Measurements from ENCODE around the gene ACOT4. TPM values are rescaled to one million over a fixed set of nuclear protein-coding genes. Genes with fewer than 3 reads are reported as not detected.
"Not testable (repeated sequence)": the region's sequence is repeated elsewhere in the genome, so short reads cannot be mapped to it uniquely, and the experiment has no call there.

The ACOT4 gene
- total RNA-seq, 2 experiments from 2014 or later, result 1.4 to 1.7 TPM

DNA sequence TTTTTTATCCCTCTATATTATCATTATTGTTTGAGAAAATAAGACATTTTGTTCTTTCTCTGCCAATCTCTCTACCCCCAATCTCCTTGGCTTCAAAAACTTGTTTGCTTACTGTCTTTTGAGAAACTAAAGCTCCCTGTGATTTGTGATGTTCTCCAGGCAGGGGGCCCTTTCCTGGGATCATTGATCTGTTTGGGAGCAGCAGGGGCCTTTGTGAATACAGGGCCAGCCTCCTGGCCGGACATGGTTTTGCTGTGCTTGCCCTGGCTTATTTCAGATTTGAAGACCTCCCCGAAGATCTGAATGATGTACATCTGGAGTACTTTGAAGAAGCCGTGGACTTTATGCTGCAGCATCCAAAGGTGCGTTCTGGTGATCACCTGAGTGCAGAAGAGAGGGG, 25.2 kb downstream of the ACOT4 start:
- CTCF ChIA-PET, result interaction anchor here (0.6 kb wide), 1 partner anchor 100 kb away, joined by 3 read pairs; no protein-coding TSS in a partner anchor
- H3K4me3 Mint-ChIP-seq, result no peak overlapping the region
- intact Hi-C loops (cut with micrococcal nuclease), result no loop called here
- DNase-seq, result no peak
- no peaks in the 10 kb centered on the region for H3K27me3 Mint-ChIP-seq (ENCODE audit: low read depth)
- H3K4me1 Mint-ChIP-seq (ENCODE audit: low read depth), result peaks cover 3% of the 10 kb centered on the region
- no peaks in the 10 kb centered on the region for H3K9me3 Mint-ChIP-seq
- no peaks in the 10 kb centered on the region for H3K36me3 Mint-ChIP-seq (ENCODE audit: low read depth)
- H3K27ac Mint-ChIP-seq, result no peak overlapping the region

DNA sequence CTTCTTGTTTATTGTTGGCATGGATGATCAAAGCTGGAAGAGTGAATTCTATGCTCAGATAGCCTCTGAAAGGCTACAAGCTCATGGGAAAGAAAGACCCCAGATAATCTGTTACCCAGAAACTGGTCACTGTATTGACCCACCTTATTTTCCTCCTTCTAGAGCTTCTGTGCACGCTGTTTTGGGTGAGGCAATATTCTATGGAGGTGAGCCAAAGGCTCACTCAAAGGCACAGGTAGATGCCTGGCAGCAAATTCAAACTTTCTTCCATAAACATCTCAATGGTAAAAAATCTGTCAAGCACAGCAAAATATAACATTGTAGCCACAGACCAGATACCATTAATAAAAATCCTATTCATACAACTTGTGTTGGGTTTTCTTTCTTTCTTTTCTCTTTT, 27.9 kb downstream of the ACOT4 start:
- H3K4me3 Mint-ChIP-seq, result no peak overlapping the region
- H3K9me3 Mint-ChIP-seq, result no peaks in the 10 kb centered on the region
- no peaks in the 10 kb centered on the region for H3K36me3 Mint-ChIP-seq (ENCODE audit: low read depth)
- no peak for DNase-seq
- intact Hi-C loops (cut with micrococcal nuclease), result no loop called here
- no peak overlapping the region for H3K27ac Mint-ChIP-seq
- H3K4me1 Mint-ChIP-seq (ENCODE audit: low read depth), result no peaks in the 10 kb centered on the region
- CTCF ChIA-PET, result interaction anchor here (1.0 to 1.3 kb wide), 2 partner anchors 14 to 111 kb away, joined by 4 to 5 read pairs; no protein-coding TSS in a partner anchor
- H3K27me3 Mint-ChIP-seq (ENCODE audit: low read depth), result no peaks in the 10 kb centered on the region

DNA sequence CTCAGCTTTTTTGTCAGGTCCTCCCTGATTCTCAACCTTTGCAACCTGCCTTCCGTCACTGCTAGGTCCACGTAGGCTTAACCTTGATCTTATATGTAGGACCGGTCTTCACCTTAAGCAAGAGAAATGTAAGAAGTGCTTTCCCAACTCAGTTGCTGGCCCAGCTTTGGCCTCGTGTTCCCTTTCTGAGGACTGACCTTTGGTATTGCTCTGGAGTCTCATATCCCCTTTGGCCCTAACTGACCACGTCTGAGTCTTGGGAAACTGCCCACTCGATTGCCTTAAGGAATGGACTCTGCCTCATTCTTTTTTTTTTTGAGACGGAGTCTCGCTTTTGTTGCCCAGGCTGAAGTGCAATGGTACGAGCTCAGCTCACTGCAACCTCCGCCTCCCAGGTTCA, 28.6 kb downstream of the ACOT4 start:
- no peaks in the 10 kb centered on the region for H3K9me3 Mint-ChIP-seq
- no peaks in the 10 kb centered on the region for H3K36me3 Mint-ChIP-seq (ENCODE audit: low read depth)
- no peak for DNase-seq
- H3K27me3 Mint-ChIP-seq (ENCODE audit: low read depth), result no peaks in the 10 kb centered on the region
- H3K4me3 Mint-ChIP-seq, result no peak overlapping the region
- intact Hi-C loops (cut with micrococcal nuclease), result no loop called here
- H3K4me1 Mint-ChIP-seq (ENCODE audit: low read depth), result no peaks in the 10 kb centered on the region
- no peak overlapping the region for H3K27ac Mint-ChIP-seq
- CTCF ChIA-PET, result no interaction called here

DNA sequence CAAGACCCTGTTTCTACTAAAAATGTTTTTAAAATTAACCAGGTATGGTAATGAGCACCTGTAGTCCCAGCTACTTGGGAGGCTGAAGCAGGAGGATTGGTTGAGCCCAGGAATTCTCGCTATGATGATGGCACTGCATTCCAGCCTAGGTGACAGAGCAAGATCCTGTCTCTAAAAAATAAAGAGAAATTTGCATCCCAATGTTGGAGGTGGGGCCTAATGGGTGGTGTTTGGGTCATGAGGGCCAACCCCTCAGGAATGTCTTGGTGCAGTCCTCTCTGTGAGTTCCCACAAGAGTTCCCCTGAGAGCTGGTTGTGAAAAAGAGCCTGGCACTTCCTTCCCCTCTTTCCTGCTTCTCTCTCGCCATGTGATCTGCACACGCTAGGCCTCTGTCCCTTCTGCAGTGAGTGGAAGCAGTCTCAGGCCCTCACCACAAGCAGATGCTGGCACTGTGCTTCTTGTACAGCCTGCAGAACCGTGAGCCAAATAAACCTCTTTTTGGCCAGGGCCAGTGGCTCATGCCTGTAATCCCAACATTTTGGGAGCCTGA, 31.9 kb downstream of the ACOT4 start:
- H3K4me1 Mint-ChIP-seq (ENCODE audit: low read depth), result peaks cover 2% of the 10 kb centered on the region
- no peak overlapping the region for H3K4me3 Mint-ChIP-seq
- no peaks in the 10 kb centered on the region for H3K9me3 Mint-ChIP-seq
- no peaks in the 10 kb centered on the region for H3K27me3 Mint-ChIP-seq (ENCODE audit: low read depth)
- CTCF ChIA-PET, result no interaction called here
- H3K36me3 Mint-ChIP-seq (ENCODE audit: low read depth), result no peaks in the 10 kb centered on the region
- H3K27ac Mint-ChIP-seq, result no peak overlapping the region
- intact Hi-C loops (cut with micrococcal nuclease), result no loop called here
- no peak for DNase-seq

DNA sequence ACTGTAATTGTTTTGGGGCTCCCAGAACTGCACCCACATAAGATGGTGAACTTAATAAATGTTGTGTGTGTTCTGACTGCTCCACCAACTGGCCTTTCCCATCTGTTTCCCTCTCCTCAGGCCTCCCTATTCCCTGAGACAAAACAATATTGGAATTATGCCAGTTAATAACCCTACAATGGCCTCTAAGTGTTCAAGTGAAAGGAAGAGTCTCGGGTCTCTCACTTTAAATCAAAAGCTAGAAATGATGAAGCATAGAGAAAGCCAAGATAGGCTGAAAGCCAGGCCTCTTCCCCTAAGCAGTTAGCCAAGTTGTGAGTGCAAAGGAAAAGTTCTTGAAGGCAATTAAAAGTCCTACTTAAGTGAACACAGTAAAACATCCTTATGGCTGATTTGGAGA, 34.0 kb downstream of the ACOT4 start:
- H3K27me3 Mint-ChIP-seq (ENCODE audit: low read depth), result no peaks in the 10 kb centered on the region
- no peaks in the 10 kb centered on the region for H3K9me3 Mint-ChIP-seq
- no peak overlapping the region for H3K27ac Mint-ChIP-seq
- CTCF ChIA-PET, result interaction anchor here (0.7 kb wide), 1 partner anchor 19 kb away, joined by 3 read pairs; no protein-coding TSS in a partner anchor
- intact Hi-C loops (cut with micrococcal nuclease), result no loop called here
- H3K36me3 Mint-ChIP-seq (ENCODE audit: low read depth), result no peaks in the 10 kb centered on the region
- H3K4me1 Mint-ChIP-seq (ENCODE audit: low read depth), result peaks cover 2% of the 10 kb centered on the region
- no peak for DNase-seq
- H3K4me3 Mint-ChIP-seq, result no peak overlapping the region

DNA sequence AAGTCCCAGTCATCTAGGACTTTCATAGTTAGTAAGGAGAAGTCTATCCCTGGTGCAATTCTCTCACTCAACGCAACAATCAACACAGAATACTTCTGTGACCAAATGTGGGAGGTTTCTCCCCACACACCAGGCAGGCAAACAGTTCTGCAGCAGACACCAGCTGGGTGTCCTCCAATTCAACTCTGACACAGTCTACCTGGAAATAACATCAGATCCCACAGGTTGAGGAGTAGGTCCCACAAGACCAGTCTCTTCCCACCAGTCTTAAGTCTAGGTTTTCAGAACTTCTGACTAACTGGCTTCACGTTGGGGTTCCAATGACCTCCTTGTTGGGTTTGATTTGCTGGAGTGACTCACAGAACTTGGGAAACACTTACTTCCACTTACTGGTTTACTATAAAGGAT, 35.5 kb downstream of the ACOT4 start:
- no peak for DNase-seq
- Mint-ChIP-seq H3K27ac (no peak overlapping the region), H3K36me3 (ENCODE audit: low read depth) (no peaks in the 10 kb centered on the region), H3K27me3 (ENCODE audit: low read depth) (no peaks in the 10 kb centered on the region), H3K4me3 (no peak overlapping the region), H3K9me3 (no peaks in the 10 kb centered on the region), H3K4me1 (ENCODE audit: low read depth) (peaks cover 2% of the 10 kb centered on the region)
- intact Hi-C loops (cut with micrococcal nuclease), result no loop called here
- CTCF ChIA-PET, result interaction anchor here (0.7 to 0.9 kb wide), 2 partner anchors 38 to 112 kb away, joined by 3 read pairs; no protein-coding TSS in a partner anchor

DNA sequence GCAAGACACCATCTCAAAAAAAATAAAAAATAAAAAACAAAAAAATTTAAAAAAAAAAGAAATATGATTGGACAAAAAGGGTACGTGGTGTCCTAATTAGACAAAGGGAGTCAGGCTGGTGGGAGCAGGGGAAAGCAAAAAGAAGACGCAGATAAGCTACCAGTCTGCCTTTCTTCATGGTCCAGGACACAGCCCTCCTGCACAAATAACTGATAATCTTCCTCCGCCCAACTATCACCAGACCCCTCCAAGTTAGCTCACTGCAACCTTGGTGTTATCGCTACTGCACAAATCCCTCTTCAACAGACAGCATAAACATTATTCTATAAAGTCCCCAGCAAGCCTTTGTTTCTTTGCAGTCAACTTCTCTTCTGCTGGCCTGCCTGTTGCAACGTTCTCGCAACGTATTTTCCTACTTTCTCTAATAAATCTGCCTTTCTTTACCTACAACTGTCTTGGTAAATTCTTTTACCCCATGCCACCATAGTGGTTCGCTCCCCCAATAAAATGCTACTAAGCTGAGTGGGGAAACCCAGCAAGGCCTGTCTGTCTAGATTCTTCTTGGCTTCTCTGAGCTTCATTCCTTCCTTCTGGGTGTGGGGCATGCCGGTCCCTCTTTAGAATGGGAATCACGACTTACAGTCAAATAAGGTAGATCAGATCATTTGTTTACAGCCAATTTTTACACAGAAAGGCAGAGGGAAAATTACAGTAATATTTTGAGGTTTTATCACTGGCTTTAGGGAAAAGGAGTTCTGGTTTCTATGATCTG, 38.5 kb downstream of the ACOT4 start:
- DNase-seq, result no peak
- Mint-ChIP-seq H3K27me3 (ENCODE audit: low read depth) (peaks cover 6% of the 10 kb centered on the region), H3K4me1 (ENCODE audit: low read depth) (peaks cover 6% of the 10 kb centered on the region), H3K4me3 (no peak overlapping the region), H3K36me3 (ENCODE audit: low read depth) (no peaks in the 10 kb centered on the region), H3K27ac (no peak overlapping the region), H3K9me3 (no peaks in the 10 kb centered on the region)
- intact Hi-C loops (cut with micrococcal nuclease), result loop anchor here (5.0 to 10.0 kb wide), 2 partner anchors 138 to 455 kb away; partner anchors contain the start of gene RIOX1
- CTCF ChIA-PET, result interaction anchor here (1.4 to 8.3 kb wide), 2 partner anchors 60 to 121 kb away, joined by 3 to 98 read pairs; no protein-coding TSS in a partner anchor

DNA sequence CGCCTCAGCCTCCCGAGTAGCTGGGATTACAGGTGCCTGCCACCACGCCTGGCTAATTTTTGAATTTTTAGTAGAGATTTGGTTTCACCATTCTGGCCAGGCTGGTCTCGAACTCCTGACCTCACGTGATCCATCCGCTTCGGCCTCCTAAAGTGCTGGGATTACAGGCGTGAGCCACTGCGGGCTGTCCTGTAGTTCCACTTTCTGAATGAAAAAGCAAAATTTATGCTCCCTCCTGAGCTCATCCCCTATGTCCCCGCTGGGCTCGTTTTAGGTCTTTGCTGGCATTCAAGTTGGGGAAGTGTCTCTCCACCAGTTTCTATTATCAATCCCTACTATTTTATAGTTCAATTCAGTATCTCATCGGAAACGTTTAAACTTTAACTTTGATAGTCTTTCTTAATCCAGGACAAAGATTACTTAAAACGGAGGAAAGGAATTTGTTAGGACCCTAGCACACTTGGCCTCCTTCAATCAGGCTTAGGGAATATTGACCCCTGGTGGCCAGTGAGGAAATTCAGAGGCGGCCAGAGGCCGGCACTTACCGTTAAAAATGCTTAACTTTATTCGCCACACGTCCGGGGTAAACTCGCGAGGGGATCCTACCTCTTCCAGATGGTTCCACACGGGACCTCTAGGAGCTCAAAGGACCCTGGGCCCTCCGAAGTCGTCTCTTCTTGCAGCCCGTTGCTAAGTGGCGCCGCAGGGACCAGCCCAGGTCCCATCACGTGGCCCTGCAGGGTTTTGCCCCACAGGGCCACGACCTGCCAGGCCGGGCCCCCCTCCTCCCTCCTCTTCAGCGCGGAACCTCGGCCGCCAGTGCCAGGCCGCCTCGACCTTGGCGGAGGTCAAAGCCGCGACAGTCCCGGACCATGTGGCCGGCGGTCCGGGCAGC, 41.7 kb downstream of the ACOT4 start:
- no peak overlapping the region for H3K27ac Mint-ChIP-seq
- H3K4me1 Mint-ChIP-seq (ENCODE audit: low read depth), result peaks cover 5% of the 10 kb centered on the region
- intact Hi-C loops (cut with micrococcal nuclease), result loop anchor here (1.0 to 10.0 kb wide), 6 partner anchors 64 to 459 kb away; partner anchors contain the start of genes ACOT2, COQ6, FAM161B and RIOX1
- H3K36me3 Mint-ChIP-seq (ENCODE audit: low read depth), result no peaks in the 10 kb centered on the region
- H3K9me3 Mint-ChIP-seq, result no peaks in the 10 kb centered on the region
- CTCF ChIA-PET, result interaction anchor here (0.5 to 8.3 kb wide), 23 partner anchors 11 to 627 kb away, joined by 3 to 98 read pairs (median 3); partner anchors contain the start of genes ACOT4, ACOT6 and DNAL1
- H3K4me3 Mint-ChIP-seq, result peak overlapping the region; percentile 65
- DNase-seq, result peak; percentile 74
- H3K27me3 Mint-ChIP-seq (ENCODE audit: low read depth), result peaks cover 6% of the 10 kb centered on the region

DNA sequence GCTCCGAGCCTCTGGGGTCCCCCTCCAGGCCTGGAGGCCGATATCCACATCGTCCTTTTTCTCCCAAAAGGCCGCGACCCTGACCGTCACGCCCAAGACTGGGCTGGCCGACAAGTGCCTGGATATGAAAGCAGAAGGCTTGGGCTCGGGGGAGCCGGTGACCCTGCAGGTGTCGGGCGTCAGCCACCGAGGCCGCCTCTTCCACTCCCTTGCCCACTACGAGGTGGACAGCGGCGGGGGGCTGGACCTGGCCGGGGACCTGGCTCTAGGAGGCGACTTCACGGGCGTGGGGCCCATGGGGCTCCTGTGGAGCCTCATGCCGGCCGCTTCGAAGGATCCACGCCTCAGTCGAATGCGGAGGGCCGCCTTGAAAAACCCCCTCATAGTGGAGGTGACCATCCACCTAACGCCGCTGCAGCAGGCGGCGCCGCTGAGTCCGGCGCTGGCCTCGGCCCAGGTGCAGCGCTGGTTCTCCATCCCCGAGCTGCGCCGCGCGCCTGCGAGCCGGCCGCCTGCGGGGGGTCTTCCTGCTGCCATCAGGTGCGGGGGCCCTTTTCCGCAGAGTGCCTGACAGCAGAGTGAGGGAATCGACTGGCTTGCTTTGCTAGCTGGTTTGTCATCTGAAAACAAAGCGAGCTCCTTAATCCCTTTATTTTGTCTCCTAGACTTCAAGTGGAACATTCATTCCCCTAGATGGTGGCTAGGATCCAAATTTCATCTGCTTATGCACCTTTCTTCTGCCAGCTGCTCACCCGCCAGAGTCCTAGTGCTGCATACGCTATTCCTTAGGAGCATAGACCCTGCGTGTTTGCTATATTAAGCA, 42.5 kb downstream of the ACOT4 start:
- H3K9me3 Mint-ChIP-seq, result no peaks in the 10 kb centered on the region
- no peak overlapping the region for H3K27ac Mint-ChIP-seq
- H3K36me3 Mint-ChIP-seq (ENCODE audit: low read depth), result no peaks in the 10 kb centered on the region
- H3K4me3 Mint-ChIP-seq, result peak overlapping the region; percentile 65
- H3K4me1 Mint-ChIP-seq (ENCODE audit: low read depth), result peaks cover 8% of the 10 kb centered on the region
- intact Hi-C loops (cut with micrococcal nuclease), result loop anchor here (5.0 to 10.0 kb wide), 2 partner anchors 142 to 459 kb away; partner anchors contain the start of gene RIOX1
- CTCF ChIA-PET, result interaction anchor here (0.5 to 8.3 kb wide), 14 partner anchors 10 to 461 kb away, joined by 3 to 98 read pairs (median 4); partner anchors contain the start of genes ACOT4, ACOT6 and DNAL1
- peaks cover 6% of the 10 kb centered on the region for H3K27me3 Mint-ChIP-seq (ENCODE audit: low read depth)
- peak; percentile 9 for DNase-seq

DNA sequence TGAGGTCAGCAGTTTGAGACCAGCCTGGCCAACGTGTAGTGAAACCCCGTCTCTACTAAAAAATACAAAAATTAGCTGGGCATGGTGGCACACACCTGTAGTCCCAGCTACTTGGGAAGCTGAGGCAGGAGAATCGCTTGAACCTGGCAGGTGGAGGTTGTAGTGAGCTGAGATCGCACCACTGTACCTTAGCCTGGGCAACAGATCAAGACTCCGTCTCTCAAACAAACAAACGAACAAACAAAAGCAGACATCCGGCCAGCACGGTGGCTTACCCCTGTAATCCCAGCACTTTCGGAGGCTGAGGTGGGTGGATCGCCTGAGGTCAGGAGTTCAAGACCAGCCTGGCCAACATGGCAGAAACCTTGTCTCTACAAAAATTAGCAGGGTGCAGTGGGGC, 44.7 kb downstream of the ACOT4 start:
- H3K27ac Mint-ChIP-seq; H3K27me3 Mint-ChIP-seq (ENCODE audit: low read depth); H3K4me3 Mint-ChIP-seq; H3K36me3 Mint-ChIP-seq (ENCODE audit: low read depth); DNase-seq; H3K4me1 Mint-ChIP-seq (ENCODE audit: low read depth); H3K9me3 Mint-ChIP-seq: not testable (repeated sequence)
- CTCF ChIA-PET, result interaction anchor here (8.3 kb wide), 1 partner anchor 127 kb away, joined by 98 read pairs; no protein-coding TSS in a partner anchor
- intact Hi-C loops (cut with micrococcal nuclease), result loop anchor here (10.0 kb wide), 1 partner anchor 462 kb away; no protein-coding TSS in a partner anchor

DNA sequence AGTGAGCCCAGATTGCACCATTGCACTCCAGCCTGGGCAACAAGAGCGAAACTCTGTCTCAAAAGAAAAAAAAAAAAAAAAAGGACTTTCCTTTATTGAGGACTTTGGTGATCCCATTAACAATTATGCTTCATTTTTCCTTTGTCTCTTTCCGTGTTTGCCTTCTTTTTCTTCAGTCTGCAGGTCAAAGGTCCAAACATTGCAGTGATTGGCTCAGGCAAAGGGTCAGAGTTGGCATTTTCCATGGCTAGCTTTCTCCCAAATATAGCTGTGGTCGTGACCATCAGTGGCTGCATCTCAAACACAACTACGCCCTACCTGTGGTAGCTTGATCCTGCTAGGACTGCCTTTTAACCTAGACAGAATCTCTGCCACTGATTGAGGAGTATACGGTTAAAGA, 46.2 kb downstream of the ACOT4 start:
- Mint-ChIP-seq H3K9me3 (no peaks in the 10 kb centered on the region), H3K27me3 (ENCODE audit: low read depth) (peaks cover 6% of the 10 kb centered on the region), H3K36me3 (ENCODE audit: low read depth) (no peaks in the 10 kb centered on the region), H3K4me1 (ENCODE audit: low read depth) (peaks cover 10% of the 10 kb centered on the region), H3K27ac (no peak overlapping the region), H3K4me3 (no peak overlapping the region)
- intact Hi-C loops (cut with micrococcal nuclease), result loop anchor here (10.0 kb wide), 1 partner anchor 463 kb away; no protein-coding TSS in a partner anchor
- no peak for DNase-seq
- CTCF ChIA-PET, result no interaction called here
